Liver (tissue), 9 donors: Measurements from ENCODE around the gene PGD. TPM values are rescaled to one million over a fixed set of nuclear protein-coding genes. Genes with fewer than 3 reads are reported as not detected.
"Not testable (repeated sequence)": the region's sequence is repeated elsewhere in the genome, so short reads cannot be mapped to it uniquely, and the experiment has no call there.

Experiments
- DNase-seq: peaks from one replicate; pipeline ENCODE4 v3.0.0-alpha.2; 2017; ENCODE audit warnings: low spot score
- H3K27ac ChIP-seq, 2 donors: one replicate each; pipeline ENCODE4 v1.7.0; 2013; ENCODE audit warnings: inconsistent platforms in 2 of 2, low read length in 2 of 2, control low read depth in 1 of 2, low read depth in 1 of 2, mild to moderate bottlenecking in 1 of 2
- H3K27me3 ChIP-seq, 4 donors: one replicate each; pipeline versions ENCODE4 v1.6.1 to v1.7.0; 2013; ENCODE audit warnings: low read length in 3 of 4, inconsistent platforms in 1 of 4, mild to moderate bottlenecking in 1 of 4, moderate library complexity in 1 of 4; ENCODE audit not compliant: control insufficient read depth in 4 of 4, insufficient read depth in 4 of 4
- H3K36me3 ChIP-seq, 4 donors: one replicate each; pipeline versions ENCODE4 v1.6.1 to v1.7.0; 2013; ENCODE audit warnings: low read length in 3 of 4, mild to moderate bottlenecking in 3 of 4, low read depth in 1 of 4, moderate library complexity in 1 of 4; ENCODE audit not compliant: control insufficient read depth in 4 of 4, insufficient read depth in 3 of 4
- H3K4me1 ChIP-seq, 4 donors: one replicate each; pipeline versions ENCODE4 v1.6.1 to v1.7.0; 2013; ENCODE audit warnings: low read length in 3 of 4, mild to moderate bottlenecking in 3 of 4, moderate library complexity in 1 of 4; ENCODE audit not compliant: control insufficient read depth in 4 of 4, insufficient read depth in 4 of 4
- H3K4me3 ChIP-seq, 3 donors: one replicate each; pipeline versions ENCODE4 v1.6.1 to v1.7.0; 2013; ENCODE audit warnings: low read length in 3 of 3, control low read depth in 1 of 3, low read depth in 1 of 3, mild to moderate bottlenecking in 1 of 3
- H3K9ac ChIP-seq, 2 donors: one replicate each; pipeline ENCODE4 v1.7.0; 2013; ENCODE audit warnings: low read length in 2 of 2, mild to moderate bottlenecking in 2 of 2, moderate library complexity in 2 of 2, control low read depth in 1 of 2, low read depth in 1 of 2
- H3K9me3 ChIP-seq, 4 donors: one replicate each; pipeline versions ENCODE4 v1.6.1 to v1.7.0; 2013; ENCODE audit warnings: low read length in 3 of 4; ENCODE audit not compliant: control insufficient read depth in 4 of 4
- FOXA1 ChIP-seq: IDR thresholded peaks from 2 replicates; pipeline ENCODE4 v1.6.1; 2016; ENCODE audit warnings: antibody characterized with exemption
- GABPA ChIP-seq, 2 donors: IDR thresholded peaks in 1 of 2; conservative IDR thresholded peaks in 1 of 2; 2 replicates each; pipeline ENCODE4 v1.6.1; 2016; ENCODE audit warnings: antibody characterized with exemption in 2 of 2, mild to moderate bottlenecking in 1 of 2, moderate library complexity in 1 of 2
- HNF4G ChIP-seq: IDR thresholded peaks from 2 replicates; pipeline ENCODE4 v1.6.1; 2016; ENCODE audit warnings: antibody characterized with exemption
- JUND ChIP-seq, 2 donors: IDR thresholded peaks; 2 replicates each; pipeline ENCODE4 v1.6.1; 2016; ENCODE audit warnings: antibody characterized with exemption in 2 of 2
- MAX ChIP-seq: IDR thresholded peaks from 2 replicates; pipeline ENCODE4 v1.6.1; 2016; ENCODE audit warnings: antibody characterized with exemption
- RAD21 ChIP-seq, 2 donors: IDR thresholded peaks; 2 replicates each; pipeline ENCODE4 v1.6.1; 2016; ENCODE audit warnings: antibody characterized with exemption in 2 of 2, mild to moderate bottlenecking in 2 of 2
- TAF1 ChIP-seq: conservative IDR thresholded peaks from 2 replicates; pipeline ENCODE4 v1.6.1; 2016; ENCODE audit warnings: antibody characterized with exemption, mild to moderate bottlenecking
- YY1 ChIP-seq: IDR thresholded peaks from 2 replicates; pipeline ENCODE4 v1.6.1; 2016; ENCODE audit warnings: antibody characterized with exemption, mild to moderate bottlenecking
- WGBS: extraction: QIAGEN DNeasy Blood & Tissue Kit; methylation state at CpG from one replicate; pipeline ENCODE4 v1.1.7; 2013; 5-methylcytosine and 5-hydroxymethylcytosine counted together
- polyA plus RNA-seq, 2 donors: library from polyadenylated mRNA; stranded (reverse) in 1 of 2; unstranded in 1 of 2; fragments of 200-250 nt in 1 of 2; fragments of >200 nt in 1 of 2; fragmentation: Nextera tagmentation in 1 of 2; extraction: Ambion mirVana in 1 of 2; gene quantifications; one replicate each; pipeline versions ENCODE4 v1.2.1 to v1.2.3, GENCODE V29; 2013 to 2015
- total RNA-seq, 2 donors: library from RNA; depleted of rRNA; stranded (reverse); fragments of >200 nt; gene quantifications; one replicate each; pipeline ENCODE4 v1.2.3, GENCODE V29; 2014
- TF ChIP-seq, protein P1 (sequence below): IDR thresholded peaks from 2 replicates; pipeline ENCODE4 v1.6.1; 2016; ENCODE audit warnings: antibody characterized with exemption
- TF ChIP-seq, protein P2 (sequence below): IDR thresholded peaks from 2 replicates; pipeline ENCODE4 v1.6.1; 2016; ENCODE audit warnings: antibody characterized with exemption
- TF ChIP-seq, protein P3 (sequence below): fragments of 150-350 bp; IDR thresholded peaks from 2 replicates; pipeline ENCODE4 v1.5.1; 2017; ENCODE audit warnings: improper control_type of control experiment, low read depth, low read length; ENCODE audit not compliant: missing input control
- donor health status: healthy.
- donor health status: healthy.
- donor health status: healthy.
- donor health status: healthy.
- donor health status: healthy.

PGD gene
- total and polyA plus RNA-seq, 4 donors: 45.9 to 112 (median 70.7) TPM

- Histone ChIP-seq H3K36me3 (peaks cover 15 to 43% (median 39%) of the 10 kb centered on the region in 4 donors), H3K4me1 (no peaks in the 10 kb centered on the region), H3K27ac (no peak overlapping the region), H3K4me3 (no peak overlapping the region), H3K9ac (no peak overlapping the region), H3K27me3 (no peaks in the 10 kb centered on the region), H3K9me3 (no peaks in the 10 kb centered on the region)
- WGBS: 95% methylated on average over 6 of the region's 6 CpGs
- no peak for DNase-seq
- TF ChIP-seq, protein P1, sequence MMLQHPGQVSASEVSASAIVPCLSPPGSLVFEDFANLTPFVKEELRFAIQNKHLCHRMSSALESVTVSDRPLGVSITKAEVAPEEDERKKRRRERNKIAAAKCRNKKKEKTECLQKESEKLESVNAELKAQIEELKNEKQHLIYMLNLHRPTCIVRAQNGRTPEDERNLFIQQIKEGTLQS: no peak
- TF ChIP-seq GABPA (IDR thresholded peaks at IDR 0.05 in 1 of 2, conservative IDR thresholded peaks at IDR 0.05 in 1 of 2) (no peak), TAF1 (no peak), YY1 (no peak)
- TF ChIP-seq, protein P2, sequence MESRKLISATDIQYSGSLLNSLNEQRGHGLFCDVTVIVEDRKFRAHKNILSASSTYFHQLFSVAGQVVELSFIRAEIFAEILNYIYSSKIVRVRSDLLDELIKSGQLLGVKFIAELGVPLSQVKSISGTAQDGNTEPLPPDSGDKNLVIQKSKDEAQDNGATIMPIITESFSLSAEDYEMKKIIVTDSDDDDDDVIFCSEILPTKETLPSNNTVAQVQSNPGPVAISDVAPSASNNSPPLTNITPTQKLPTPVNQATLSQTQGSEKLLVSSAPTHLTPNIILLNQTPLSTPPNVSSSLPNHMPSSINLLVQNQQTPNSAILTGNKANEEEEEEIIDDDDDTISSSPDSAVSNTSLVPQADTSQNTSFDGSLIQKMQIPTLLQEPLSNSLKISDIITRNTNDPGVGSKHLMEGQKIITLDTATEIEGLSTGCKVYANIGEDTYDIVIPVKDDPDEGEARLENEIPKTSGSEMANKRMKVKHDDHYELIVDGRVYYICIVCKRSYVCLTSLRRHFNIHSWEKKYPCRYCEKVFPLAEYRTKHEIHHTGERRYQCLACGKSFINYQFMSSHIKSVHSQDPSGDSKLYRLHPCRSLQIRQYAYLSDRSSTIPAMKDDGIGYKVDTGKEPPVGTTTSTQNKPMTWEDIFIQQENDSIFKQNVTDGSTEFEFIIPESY: no peak
Observed at GRCh38 chr1:10368194-10368593, 30.7 kb upstream of the PGD start.

- no peak for TF ChIP-seq GABPA (IDR thresholded peaks at IDR 0.05 in 1 of 2, conservative IDR thresholded peaks at IDR 0.05 in 1 of 2)
- no peak for TF ChIP-seq FOXA1
- TF ChIP-seq MAX: no peak
- TF ChIP-seq JUND (IDR thresholded peaks at IDR 0.05): no peak
- TF ChIP-seq YY1: no peak
- TF ChIP-seq TAF1: no peak
- TF ChIP-seq HNF4G: no peak
- WGBS: 94% methylated on average over 8 of the region's 8 CpGs
- no peaks in the 10 kb centered on the region for H3K9me3 ChIP-seq
- H3K36me3 ChIP-seq: peaks cover 13 to 67% (median 42%) of the 10 kb centered on the region in 4 donors
- no peaks in the 10 kb centered on the region for H3K4me1 ChIP-seq
- no peak overlapping the region for H3K27ac ChIP-seq
- no peaks in the 10 kb centered on the region for H3K27me3 ChIP-seq
- H3K4me3 ChIP-seq: no peak overlapping the region
- no peak for DNase-seq
- H3K9ac ChIP-seq: no peak overlapping the region
Observed at GRCh38 chr1:10374442-10374860, 24.4 kb upstream of the PGD start.

DNA sequence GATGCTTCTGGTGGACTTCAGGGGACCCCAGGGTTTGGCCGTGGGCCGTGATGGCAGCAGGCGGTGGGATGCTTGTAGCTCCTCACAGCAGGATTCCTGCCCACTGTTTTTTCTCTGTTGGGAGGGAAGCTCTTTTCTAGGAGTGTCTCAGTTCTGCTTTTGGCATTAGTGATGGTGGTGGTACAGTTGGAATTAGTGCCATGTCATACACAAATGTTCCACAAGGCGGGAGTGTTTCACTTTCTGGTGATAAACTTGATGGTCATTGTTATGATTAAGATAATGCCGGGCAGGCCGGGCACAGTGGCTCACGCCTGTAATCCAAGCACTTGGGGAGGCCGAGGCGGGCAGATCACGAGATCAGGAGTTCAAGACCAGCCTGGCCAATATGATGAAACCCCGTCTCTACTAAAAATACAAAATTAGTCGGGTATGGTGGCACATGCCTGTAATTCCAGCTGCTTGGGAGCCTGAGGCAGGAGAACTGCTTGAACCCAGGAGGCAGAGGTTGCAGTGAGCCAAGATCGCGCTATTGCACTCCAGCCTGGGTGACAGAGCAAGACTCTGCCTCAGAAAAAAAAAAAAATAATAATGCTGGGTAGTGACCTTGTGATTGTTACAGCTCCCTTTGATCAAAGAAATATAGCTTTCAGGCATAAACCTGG lies 21.4 kb upstream of the PGD start:
- H3K36me3 ChIP-seq: peaks cover 3 to 56% (median 31%) of the 10 kb centered on the region in 4 donors
- H3K9me3 ChIP-seq, H3K4me1 ChIP-seq, H3K4me3 ChIP-seq, H3K9ac ChIP-seq, H3K27me3 ChIP-seq: not testable (repeated sequence)
- TF ChIP-seq RAD21 (IDR thresholded peaks at IDR 0.05): peak; percentile 76 to 83
- TF ChIP-seq, protein P3, sequence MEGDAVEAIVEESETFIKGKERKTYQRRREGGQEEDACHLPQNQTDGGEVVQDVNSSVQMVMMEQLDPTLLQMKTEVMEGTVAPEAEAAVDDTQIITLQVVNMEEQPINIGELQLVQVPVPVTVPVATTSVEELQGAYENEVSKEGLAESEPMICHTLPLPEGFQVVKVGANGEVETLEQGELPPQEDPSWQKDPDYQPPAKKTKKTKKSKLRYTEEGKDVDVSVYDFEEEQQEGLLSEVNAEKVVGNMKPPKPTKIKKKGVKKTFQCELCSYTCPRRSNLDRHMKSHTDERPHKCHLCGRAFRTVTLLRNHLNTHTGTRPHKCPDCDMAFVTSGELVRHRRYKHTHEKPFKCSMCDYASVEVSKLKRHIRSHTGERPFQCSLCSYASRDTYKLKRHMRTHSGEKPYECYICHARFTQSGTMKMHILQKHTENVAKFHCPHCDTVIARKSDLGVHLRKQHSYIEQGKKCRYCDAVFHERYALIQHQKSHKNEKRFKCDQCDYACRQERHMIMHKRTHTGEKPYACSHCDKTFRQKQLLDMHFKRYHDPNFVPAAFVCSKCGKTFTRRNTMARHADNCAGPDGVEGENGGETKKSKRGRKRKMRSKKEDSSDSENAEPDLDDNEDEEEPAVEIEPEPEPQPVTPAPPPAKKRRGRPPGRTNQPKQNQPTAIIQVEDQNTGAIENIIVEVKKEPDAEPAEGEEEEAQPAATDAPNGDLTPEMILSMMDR: peak; percentile 74
- peak overlapping the region in 1 of 2 donors; percentile 21 for H3K27ac ChIP-seq
- peak; percentile 54 for DNase-seq
- 59% methylated on average over 14 of the region's 14 CpGs for WGBS
